HEK293 (cell line): Measurements from ENCODE around the gene ARPIN.
A peak's percentile ranks its signal among the peaks of the same experiment; 100 is the strongest.

Experiments used
- CTCF ChIA-PET: fragments of 350-600 bp; formaldehyde crosslinking; extraction: SDS; loops from one replicate; lab custom pipeline; 2021; ENCODE audit warnings: antibody characterized with exemption; lab: Yijun Ruan, JAX
- POLR2A ChIA-PET: fragments of 300-600 bp; formaldehyde crosslinking; extraction: SDS; loops from one replicate; lab custom pipeline; 2020; ENCODE audit warnings: antibody characterized with exemption, inconsistent platforms; lab: Yijun Ruan, JAX
- H3K27ac ChIP-seq: fragments of 200-500 bp; sonication (Bioruptor generic); 2 replicates; pipeline ENCODE4 v1.5.1; 2014; ENCODE audit warnings: low read depth, low read length, control low read depth, inconsistent platforms; ENCODE audit errors: extremely low read depth
- H3K36me3 ChIP-seq, 2 experiments: fragments of 200-500 bp in 1 of 2; sonication (Bioruptor generic) in 1 of 2; 1 replicate in 1 of 2; 2 replicates in 1 of 2; pipeline ENCODE4 v1.5.1; 2014 to 2017; ENCODE audit warnings: inconsistent platforms in 2 of 2, low read length in 2 of 2; ENCODE audit not compliant: control insufficient read depth in 2 of 2, insufficient read depth in 1 of 2
- H3K4me1 ChIP-seq: fragments of 200-500 bp; sonication (Bioruptor generic); 2 replicates; pipeline ENCODE4 v1.5.1; 2014; ENCODE audit warnings: mild to moderate bottlenecking, low read length, inconsistent platforms; ENCODE audit not compliant: control insufficient read depth, insufficient read depth
- H3K4me3 ChIP-seq: 2 replicates; pipeline ENCODE4 v1.5.1; 2011; ENCODE audit warnings: low read depth, mild to moderate bottlenecking, control low read depth, low read length, moderate library complexity
- H3K9me3 ChIP-seq: fragments of 200-500 bp; sonication (Bioruptor generic); 2 replicates; pipeline ENCODE4 v1.5.1; 2014; ENCODE audit warnings: low read depth, low read length, inconsistent platforms; ENCODE audit not compliant: control insufficient read depth, insufficient read depth
- KLF1 ChIP-seq: fragments of 450-650 bp; formaldehyde crosslinking; IDR thresholded peaks from 2 replicates; pipeline ENCODE4 v1.5.1; 2016; ENCODE audit warnings: missing biosample characterization, missing genetic modification characterization
- MEIS1 ChIP-seq: sonication (generic); formaldehyde crosslinking; IDR thresholded peaks from 2 replicates; pipeline ENCODE4 v1.8.1; 2022; ENCODE audit warnings: missing genetic modification reagents, mild to moderate bottlenecking, borderline replicate concordance
- PRDM10 ChIP-seq: fragments of 450-650 bp; formaldehyde crosslinking; IDR thresholded peaks from 2 replicates; pipeline ENCODE4 v1.5.1; 2016; ENCODE audit warnings: missing biosample characterization, missing genetic modification characterization
- PRDM6 ChIP-seq: fragments of 450-650 bp; formaldehyde crosslinking; IDR thresholded peaks from 2 replicates; pipeline ENCODE4 v1.5.1; 2017; ENCODE audit warnings: missing biosample characterization, missing genetic modification characterization
- TRIM28 ChIP-seq: IDR thresholded peaks from 2 replicates; pipeline ENCODE4 v1.6.1; 2011; ENCODE audit warnings: low read length, control low read depth, borderline replicate concordance
- ZBTB11 ChIP-seq: fragments of 450-650 bp; formaldehyde crosslinking; conservative IDR thresholded peaks from 2 replicates; pipeline ENCODE4 v1.5.1; 2016; ENCODE audit warnings: low read depth, missing biosample characterization, missing genetic modification characterization
- ZBTB17 ChIP-seq: fragments of 450-650 bp; formaldehyde crosslinking; IDR thresholded peaks from 2 replicates; pipeline ENCODE4 v1.5.1; 2016; ENCODE audit warnings: missing biosample characterization, missing genetic modification characterization
- ZBTB20 ChIP-seq: fragments of 450-650 bp; formaldehyde crosslinking; IDR thresholded peaks from 2 replicates; pipeline ENCODE4 v1.5.1; 2016; ENCODE audit warnings: missing biosample characterization, missing genetic modification characterization
- ZFP37 ChIP-seq: fragments of 450-650 bp; formaldehyde crosslinking; IDR thresholded peaks from 2 replicates; pipeline ENCODE4 v1.5.1; 2016; ENCODE audit warnings: missing biosample characterization, missing genetic modification characterization
- ZIC2 ChIP-seq: fragments of 450-650 bp; formaldehyde crosslinking; IDR thresholded peaks from 2 replicates; pipeline ENCODE4 v1.5.1; 2016; ENCODE audit warnings: missing biosample characterization, missing genetic modification characterization
- ZNF266 ChIP-seq: fragments of 450-650 bp; formaldehyde crosslinking; IDR thresholded peaks from 2 replicates; pipeline ENCODE4 v1.5.1; 2016; ENCODE audit warnings: missing biosample characterization, missing genetic modification characterization, low read depth
- ZNF335 ChIP-seq: fragments of 450-650 bp; formaldehyde crosslinking; conservative IDR thresholded peaks from 2 replicates; pipeline ENCODE4 v1.5.1; 2016; ENCODE audit warnings: missing biosample characterization, missing genetic modification characterization
- ZNF341 ChIP-seq: fragments of 450-650 bp; formaldehyde crosslinking; IDR thresholded peaks from 2 replicates; pipeline ENCODE4; 2016; ENCODE audit warnings: low read depth, missing biosample characterization, missing genetic modification characterization
- ZNF501 ChIP-seq: fragments of 450-650 bp; formaldehyde crosslinking; IDR thresholded peaks from 2 replicates; pipeline ENCODE4 v1.5.1; 2016; ENCODE audit warnings: missing biosample characterization, missing genetic modification characterization
- ZNF596 ChIP-seq: fragments of 450-650 bp; IDR thresholded peaks from 2 replicates; pipeline ENCODE4 v1.5.0; 2018; ENCODE audit warnings: missing biosample characterization, mild to moderate bottlenecking, missing genetic modification characterization, moderate library complexity
- ZNF600 ChIP-seq: fragments of 450-650 bp; formaldehyde crosslinking; IDR thresholded peaks from 2 replicates; pipeline ENCODE4 v1.5.1; 2016; ENCODE audit warnings: missing biosample characterization, missing genetic modification characterization
- ZNF629 ChIP-seq: fragments of 450-650 bp; formaldehyde crosslinking; IDR thresholded peaks from 2 replicates; pipeline ENCODE4 v1.5.1; 2017; ENCODE audit warnings: missing biosample characterization, missing genetic modification characterization
- ZNF692 ChIP-seq: fragments of 450-650 bp; formaldehyde crosslinking; IDR thresholded peaks from 2 replicates; pipeline ENCODE4 v1.5.1; 2016; ENCODE audit warnings: missing biosample characterization, missing genetic modification characterization
- ZNF76 ChIP-seq: fragments of 450-650 bp; formaldehyde crosslinking; IDR thresholded peaks from 2 replicates; pipeline ENCODE4; 2016; ENCODE audit warnings: low read depth, missing biosample characterization, missing genetic modification characterization, borderline replicate concordance
- ZSCAN23 ChIP-seq: fragments of 450-650 bp; formaldehyde crosslinking; IDR thresholded peaks from 2 replicates; pipeline ENCODE4 v1.5.1; 2016; ENCODE audit warnings: missing biosample characterization, missing genetic modification characterization
- ZXDB ChIP-seq: fragments of 450-650 bp; formaldehyde crosslinking; IDR thresholded peaks from 2 replicates; pipeline ENCODE4 v1.5.1; 2016; ENCODE audit warnings: missing biosample characterization, missing genetic modification characterization
- TF ChIP-seq, protein P1 (sequence below): fragments of 450-650 bp; formaldehyde crosslinking; IDR thresholded peaks from 2 replicates; pipeline ENCODE4 v1.5.1; 2016; ENCODE audit warnings: missing biosample characterization, missing genetic modification characterization
- TF ChIP-seq, protein P2 (sequence below): fragments of 450-650 bp; formaldehyde crosslinking; IDR thresholded peaks from 2 replicates; pipeline ENCODE4 v1.5.1; 2017; ENCODE audit warnings: missing biosample characterization, missing genetic modification characterization

The ARPIN gene

DNA sequence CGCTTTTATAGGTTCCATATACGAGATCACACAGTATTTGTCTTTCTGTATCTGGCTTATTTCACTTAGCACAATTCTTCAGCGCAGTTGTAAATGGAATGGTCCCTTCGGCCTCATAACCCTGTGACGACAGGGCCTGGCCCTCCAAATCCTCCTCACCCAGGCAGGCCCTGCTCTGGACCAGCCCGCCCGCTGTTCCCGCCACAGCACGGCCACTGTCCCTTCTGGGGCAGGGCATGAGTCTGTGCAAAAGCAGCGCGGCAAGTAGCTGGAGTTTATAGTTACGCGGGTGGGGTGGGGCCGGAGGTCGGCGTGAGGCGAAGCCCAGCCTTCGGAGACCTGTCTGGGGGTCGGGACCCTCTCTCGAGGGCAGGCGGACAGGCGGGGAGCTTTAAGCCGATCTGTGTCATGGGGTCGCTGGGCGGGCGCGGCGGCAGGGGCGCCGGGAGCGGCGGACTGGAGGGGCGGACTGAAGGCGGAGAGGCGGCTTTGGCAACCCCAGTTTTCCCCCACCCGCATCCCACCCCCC lies 543 bp downstream of the ARPIN start:
- peaks cover 14% of the 10 kb centered on the region for H3K4me1 ChIP-seq
- ChIA-PET CTCF (interaction anchor here (0.5 to 2.7 kb wide), 4 partner anchors 8 to 37 kb away, joined by 3 to 7 read pairs (median 4); no protein-coding TSS in a partner anchor), POLR2A (interaction anchor here (1.0 to 2.7 kb wide), 11 partner anchors 9 to 174 kb away, joined by 3 to 32 read pairs (median 4); partner anchors contain the start of genes AP3S2 and ZNF710)
- peak overlapping the region; percentile 91 for H3K27ac ChIP-seq
- H3K9me3 ChIP-seq, result no peaks in the 10 kb centered on the region
- peaks cover 6 to 27% of the 10 kb centered on the region in 2 experiments; a peak in 2 of 3 replicates for H3K36me3 ChIP-seq
- peak overlapping the region; percentile 73 for H3K4me3 ChIP-seq
- TF ChIP-seq, protein P1, sequence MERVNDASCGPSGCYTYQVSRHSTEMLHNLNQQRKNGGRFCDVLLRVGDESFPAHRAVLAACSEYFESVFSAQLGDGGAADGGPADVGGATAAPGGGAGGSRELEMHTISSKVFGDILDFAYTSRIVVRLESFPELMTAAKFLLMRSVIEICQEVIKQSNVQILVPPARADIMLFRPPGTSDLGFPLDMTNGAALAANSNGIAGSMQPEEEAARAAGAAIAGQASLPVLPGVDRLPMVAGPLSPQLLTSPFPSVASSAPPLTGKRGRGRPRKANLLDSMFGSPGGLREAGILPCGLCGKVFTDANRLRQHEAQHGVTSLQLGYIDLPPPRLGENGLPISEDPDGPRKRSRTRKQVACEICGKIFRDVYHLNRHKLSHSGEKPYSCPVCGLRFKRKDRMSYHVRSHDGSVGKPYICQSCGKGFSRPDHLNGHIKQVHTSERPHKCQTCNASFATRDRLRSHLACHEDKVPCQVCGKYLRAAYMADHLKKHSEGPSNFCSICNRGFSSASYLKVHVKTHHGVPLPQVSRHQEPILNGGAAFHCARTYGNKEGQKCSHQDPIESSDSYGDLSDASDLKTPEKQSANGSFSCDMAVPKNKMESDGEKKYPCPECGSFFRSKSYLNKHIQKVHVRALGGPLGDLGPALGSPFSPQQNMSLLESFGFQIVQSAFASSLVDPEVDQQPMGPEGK, result peak; percentile 48
- no peak for TF ChIP-seq MEIS1 (CRISPR knock-in tag)
- TF ChIP-seq ZSCAN23, result no peak
- peak; percentile 76 for TF ChIP-seq ZNF341 (tag by site-specific recombination)
- TF ChIP-seq ZNF76, result peak; percentile 32; the same call in 1 of the 2 replicates
- TF ChIP-seq ZNF335, result peak; percentile 94
- TF ChIP-seq ZBTB17, result peak; percentile 18; the same call in 1 of the 2 replicates
- TF ChIP-seq, protein P2, sequence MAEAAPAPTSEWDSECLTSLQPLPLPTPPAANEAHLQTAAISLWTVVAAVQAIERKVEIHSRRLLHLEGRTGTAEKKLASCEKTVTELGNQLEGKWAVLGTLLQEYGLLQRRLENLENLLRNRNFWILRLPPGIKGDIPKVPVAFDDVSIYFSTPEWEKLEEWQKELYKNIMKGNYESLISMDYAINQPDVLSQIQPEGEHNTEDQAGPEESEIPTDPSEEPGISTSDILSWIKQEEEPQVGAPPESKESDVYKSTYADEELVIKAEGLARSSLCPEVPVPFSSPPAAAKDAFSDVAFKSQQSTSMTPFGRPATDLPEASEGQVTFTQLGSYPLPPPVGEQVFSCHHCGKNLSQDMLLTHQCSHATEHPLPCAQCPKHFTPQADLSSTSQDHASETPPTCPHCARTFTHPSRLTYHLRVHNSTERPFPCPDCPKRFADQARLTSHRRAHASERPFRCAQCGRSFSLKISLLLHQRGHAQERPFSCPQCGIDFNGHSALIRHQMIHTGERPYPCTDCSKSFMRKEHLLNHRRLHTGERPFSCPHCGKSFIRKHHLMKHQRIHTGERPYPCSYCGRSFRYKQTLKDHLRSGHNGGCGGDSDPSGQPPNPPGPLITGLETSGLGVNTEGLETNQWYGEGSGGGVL, result peak; percentile 59
- 0 out of 2 replicates have a peak, but pooled peaks have one; percentile 8 for TF ChIP-seq PRDM6 (tag by site-specific recombination)
- peak; percentile 38; the same call in 1 of the 2 replicates for TF ChIP-seq ZNF692 (tag by site-specific recombination)
- TF ChIP-seq ZNF600 (tag by site-specific recombination), result peak; percentile 97
- peak; percentile 69 for TF ChIP-seq ZNF629
- TF ChIP-seq ZFP37, result peak; percentile 71; the same call in 1 of the 2 replicates
- peak; percentile 24; the same call in 1 of the 2 replicates for TF ChIP-seq ZXDB (tag by site-specific recombination)
- 0 out of 2 replicates have a peak, but pooled peaks have one; percentile 39 for TF ChIP-seq TRIM28
- TF ChIP-seq ZNF501 (tag by site-specific recombination), result peak; percentile 42; the same call in 1 of the 2 replicates
- no peak for TF ChIP-seq ZNF596 (tag by site-specific recombination)
- peak; percentile 88 for TF ChIP-seq PRDM10 (tag by site-specific recombination)
- 0 out of 2 replicates have a peak, but pooled peaks have one; percentile 4 for TF ChIP-seq KLF1 (tag by site-specific recombination)
- peak; percentile 47 for TF ChIP-seq ZBTB20 (tag by site-specific recombination)
- no peak for TF ChIP-seq ZBTB11 (tag by site-specific recombination)
- TF ChIP-seq ZNF266 (tag by site-specific recombination), result no peak
- TF ChIP-seq ZIC2 (tag by site-specific recombination), result peak; percentile 68
